ENCODE measurements around the gene CDH12.

CDH12 gene

GRCh38 chr5:22108545-22108944 lies 744.6 kb downstream of the CDH12 start:
- H3K4me1 ChIP-seq: no peaks in the 10 kb centered on the region
- DNase-seq: no peak
- H3K4me3 ChIP-seq (ENCODE audit: low read depth, low read length): no peak overlapping the region
- H3K36me3 ChIP-seq: no peaks in the 10 kb centered on the region
- no peaks in the 10 kb centered on the region for H3K27me3 ChIP-seq
- H3K9me3 ChIP-seq: no peaks in the 10 kb centered on the region
- TF ChIP-seq, protein P1, sequence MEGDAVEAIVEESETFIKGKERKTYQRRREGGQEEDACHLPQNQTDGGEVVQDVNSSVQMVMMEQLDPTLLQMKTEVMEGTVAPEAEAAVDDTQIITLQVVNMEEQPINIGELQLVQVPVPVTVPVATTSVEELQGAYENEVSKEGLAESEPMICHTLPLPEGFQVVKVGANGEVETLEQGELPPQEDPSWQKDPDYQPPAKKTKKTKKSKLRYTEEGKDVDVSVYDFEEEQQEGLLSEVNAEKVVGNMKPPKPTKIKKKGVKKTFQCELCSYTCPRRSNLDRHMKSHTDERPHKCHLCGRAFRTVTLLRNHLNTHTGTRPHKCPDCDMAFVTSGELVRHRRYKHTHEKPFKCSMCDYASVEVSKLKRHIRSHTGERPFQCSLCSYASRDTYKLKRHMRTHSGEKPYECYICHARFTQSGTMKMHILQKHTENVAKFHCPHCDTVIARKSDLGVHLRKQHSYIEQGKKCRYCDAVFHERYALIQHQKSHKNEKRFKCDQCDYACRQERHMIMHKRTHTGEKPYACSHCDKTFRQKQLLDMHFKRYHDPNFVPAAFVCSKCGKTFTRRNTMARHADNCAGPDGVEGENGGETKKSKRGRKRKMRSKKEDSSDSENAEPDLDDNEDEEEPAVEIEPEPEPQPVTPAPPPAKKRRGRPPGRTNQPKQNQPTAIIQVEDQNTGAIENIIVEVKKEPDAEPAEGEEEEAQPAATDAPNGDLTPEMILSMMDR (IDR thresholded peaks at IDR 0.05; ENCODE audit: low read depth, low read length): no peak

- H3K36me3 ChIP-seq: no peaks in the 10 kb centered on the region
- DNase-seq: no peak
- no peaks in the 10 kb centered on the region for H3K4me1 ChIP-seq
- H3K27me3 ChIP-seq: no peaks in the 10 kb centered on the region
- no peak overlapping the region for H3K4me3 ChIP-seq (ENCODE audit: low read depth, low read length)
- no peaks in the 10 kb centered on the region for H3K9me3 ChIP-seq
- TF ChIP-seq, protein P1 (IDR thresholded peaks at IDR 0.05; ENCODE audit: low read depth, low read length): no peak
These were observed 750.3 kb downstream of the CDH12 start for GRCh38 chr5:22102823-22103359.

DNA sequence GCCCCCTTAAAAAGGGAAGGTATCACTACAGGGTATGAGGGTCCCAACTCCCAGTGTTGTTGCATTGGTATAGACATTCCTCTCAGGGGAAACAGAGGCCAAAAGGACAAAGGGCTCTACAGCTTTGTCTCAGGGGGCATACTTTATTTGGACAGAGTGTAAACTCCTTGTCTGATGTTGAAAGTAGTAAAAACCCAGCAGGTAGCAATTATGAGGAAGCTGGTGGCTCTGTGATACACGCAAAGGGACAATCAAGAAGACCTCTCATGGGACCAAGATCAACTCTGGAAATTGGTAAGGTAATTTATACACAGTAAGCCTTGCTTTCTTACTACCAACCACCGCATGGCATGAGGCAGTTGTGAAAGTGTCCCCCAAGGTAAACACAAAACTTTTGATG lies 764.6 kb downstream of the CDH12 start:
- H3K36me3 ChIP-seq: no peaks in the 10 kb centered on the region
- H3K4me1 ChIP-seq: no peaks in the 10 kb centered on the region
- H3K4me3 ChIP-seq (ENCODE audit: low read depth, low read length): no peak overlapping the region
- DNase-seq: no peak
- TF ChIP-seq, protein P1 (IDR thresholded peaks at IDR 0.05; ENCODE audit: low read depth, low read length): no peak
- peaks cover 3% of the 10 kb centered on the region; the same call in 1 of the 2 replicates for H3K27me3 ChIP-seq
- H3K9me3 ChIP-seq: no peaks in the 10 kb centered on the region

- DNase-seq: no peak
- Histone ChIP-seq H3K9me3 (no peaks in the 10 kb centered on the region), H3K36me3 (no peaks in the 10 kb centered on the region), H3K4me3 (ENCODE audit: low read depth, low read length) (no peak overlapping the region), H3K27me3 (no peaks in the 10 kb centered on the region), H3K4me1 (no peaks in the 10 kb centered on the region)
- TF ChIP-seq, protein P1 (IDR thresholded peaks at IDR 0.05; ENCODE audit: low read depth, low read length): no peak
These were observed 773.6 kb downstream of the CDH12 start for GRCh38 chr5:22079566-22079965.

- no peak for DNase-seq
- Histone ChIP-seq H3K4me3 (ENCODE audit: low read depth, low read length) (no peak overlapping the region), H3K27me3 (no peaks in the 10 kb centered on the region), H3K4me1 (no peaks in the 10 kb centered on the region), H3K9me3 (no peaks in the 10 kb centered on the region), H3K36me3 (no peaks in the 10 kb centered on the region)
- TF ChIP-seq, protein P1 (IDR thresholded peaks at IDR 0.05; ENCODE audit: low read depth, low read length): no peak
These were observed 774.1 kb downstream of the CDH12 start for GRCh38 chr5:22079002-22079401.

DNA sequence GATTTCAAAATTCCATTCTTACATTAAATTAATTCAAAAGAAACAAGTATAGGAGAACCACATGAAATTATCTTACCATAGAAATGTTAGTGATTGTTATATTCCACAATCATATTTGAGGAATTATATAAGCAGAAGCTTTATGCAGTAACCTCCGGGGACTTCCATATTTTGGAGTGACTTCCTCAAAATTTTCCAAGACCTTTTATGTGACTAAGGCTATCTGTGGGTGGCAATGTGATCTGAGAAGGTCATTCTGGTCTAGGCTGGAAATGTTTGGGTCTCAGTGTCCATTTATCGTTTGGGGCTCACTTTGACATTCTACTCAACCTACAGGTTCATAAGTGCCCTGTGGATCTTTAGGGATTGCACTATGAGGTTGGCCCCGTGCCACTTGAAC lies 776.6 kb downstream of the CDH12 start:
- Histone ChIP-seq H3K4me1 (no peaks in the 10 kb centered on the region), H3K9me3 (no peaks in the 10 kb centered on the region), H3K36me3 (no peaks in the 10 kb centered on the region), H3K27me3 (no peaks in the 10 kb centered on the region), H3K4me3 (ENCODE audit: low read depth, low read length) (no peak overlapping the region)
- TF ChIP-seq, protein P1 (IDR thresholded peaks at IDR 0.05; ENCODE audit: low read depth, low read length): no peak
- no peak for DNase-seq

Measured in BE2C (cell line).